K562 (cell line): Measurements from ENCODE around the gene KIF3B. TPM values are rescaled to one million over a fixed set of nuclear protein-coding genes. Genes with fewer than 3 reads are reported as not detected.

Source experiments
- EHMT2 ChIP-seq: fragments of 450-650 bp; IDR thresholded peaks from 2 replicates; pipeline ENCODE4 v1.6.1; 2018; ENCODE audit warnings: antibody characterized with exemption
- ERF ChIP-seq: fragments of 450-650 bp; formaldehyde crosslinking; IDR thresholded peaks from 2 replicates; pipeline ENCODE4 v1.4.0; 2020; ENCODE audit warnings: mild to moderate bottlenecking, mixed read lengths
- HDAC3 ChIP-seq: fragments of 450-650 bp; IDR thresholded peaks from 2 replicates; pipeline ENCODE4 v1.6.1; 2018; ENCODE audit warnings: borderline replicate concordance, mild to moderate bottlenecking, moderate library complexity; ENCODE audit not compliant: partially characterized antibody
- KDM2B ChIP-seq: fragments of 250-450 bp; sonication (Bioruptor Pico); IDR thresholded peaks from 2 replicates; pipeline ENCODE4 v1.8.0; 2021; ENCODE audit warnings: mild to moderate bottlenecking, moderate library complexity
- PCBP2 ChIP-seq: fragments of 200-400 bp; formaldehyde crosslinking; IDR thresholded peaks from 2 replicates; pipeline ENCODE4 v1.6.1; 2018; ENCODE audit warnings: low read length, low read depth, mild to moderate bottlenecking, moderate library complexity; ENCODE audit not compliant: poor library complexity, severe bottlenecking
- PHF8 ChIP-seq: fragments of 200-600 bp; sonication (generic); IDR thresholded peaks from 2 replicates; pipeline ENCODE4 v1.6.1; 2012; ENCODE audit warnings: mixed run types, mild to moderate bottlenecking, inconsistent platforms, low read length, moderate library complexity, borderline replicate concordance
- RB1 ChIP-seq: fragments of 450-650 bp; IDR thresholded peaks from 2 replicates; pipeline ENCODE4 v1.6.1; 2017; ENCODE audit warnings: low read depth, mild to moderate bottlenecking
- TAF1 ChIP-seq: IDR thresholded peaks from 2 replicates; pipeline ENCODE4 v1.6.1; 2011; ENCODE audit warnings: mild to moderate bottlenecking, low read length, moderate library complexity; ENCODE audit not compliant: insufficient read depth, control insufficient read depth, severe bottlenecking; ENCODE audit errors: extremely low read depth
- TOE1 ChIP-seq, 2 experiments: fragments of 450-650 bp in 1 of 2; sonication (generic) in 1 of 2; formaldehyde crosslinking in 1 of 2; IDR thresholded peaks; 2 replicates each; pipeline versions ENCODE4 v1.7.1 to v1.8.0; 2016 to 2022; ENCODE audit warnings: borderline replicate concordance in 2 of 2, mild to moderate bottlenecking in 2 of 2, antibody characterized with exemption in 1 of 2, inconsistent platforms in 1 of 2, low read depth in 1 of 2, missing genetic modification reagents in 1 of 2, moderate library complexity in 1 of 2
- ZC3H11A ChIP-seq: IDR thresholded peaks from 2 replicates; pipeline ENCODE4 v1.6.1; 2012; ENCODE audit warnings: low read depth, low read length, improper control_type of control experiment
- ZNF3 ChIP-seq: fragments of 250-450 bp; sonication (Bioruptor Pico); IDR thresholded peaks from 2 replicates; pipeline ENCODE4 v1.5.0; 2021; ENCODE audit warnings: mild to moderate bottlenecking, moderate library complexity
- ZSCAN32 ChIP-seq: fragments of 450-650 bp; formaldehyde crosslinking; IDR thresholded peaks from 2 replicates; pipeline ENCODE4 v1.4.0; 2020; ENCODE audit warnings: mild to moderate bottlenecking, moderate library complexity
- polyA plus RNA-seq, 8 experiments: library from polyadenylated mRNA; depleted of rRNA in 4 of 8; stranded (reverse) in 5 of 8; unstranded in 3 of 8; fragments of >200 nt; fragmentation: Nextera tagmentation in 2 of 8; fragmentation: Illumina TruSeq in 1 of 8; extraction: Ambion mirVana in 2 of 8; extraction: Trizol in 1 of 8; gene quantifications; 2 replicates each; pipeline versions ENCODE4 v1.2.1 to v1.2.3, GENCODE V29; 2011 to 2014; ENCODE audit warnings: inconsistent platforms in 1 of 8, missing spikeins in 1 of 8
- total RNA-seq, 7 experiments: library from RNA; depleted of rRNA in 6 of 7; stranded (reverse); fragments of >200 nt in 6 of 7; fragmentation: Illumina TruSeq in 2 of 7; extraction: Trizol in 2 of 7; gene quantifications; 2 replicates each; pipeline versions ENCODE4 v1.2.1 to v1.2.3, GENCODE V29; 2011 to 2021; ENCODE audit warnings: low replicate concordance in 1 of 7
- TF ChIP-seq, protein P1 (sequence below): fragments of 450-650 bp; conservative IDR thresholded peaks from 2 replicates; pipeline ENCODE4 v1.6.1; 2016; ENCODE audit warnings: missing genetic modification characterization, low read depth, mild to moderate bottlenecking, missing compliant biosample characterization, moderate library complexity
- TF ChIP-seq, protein P2 (sequence below), 2 experiments: fragments of 450-650 bp; formaldehyde crosslinking in 1 of 2; IDR thresholded peaks; 2 replicates each; pipeline versions ENCODE4 v1.4.0 to v1.6.1; 2014 to 2020; ENCODE audit warnings: mild to moderate bottlenecking in 2 of 2, borderline replicate concordance in 1 of 2, low read depth in 1 of 2
- TF ChIP-seq, protein P3 (sequence below): fragments of 200-800 bp; sonication (Bioruptor generic); IDR thresholded peaks from 2 replicates; pipeline ENCODE4 v1.6.1; 2017; ENCODE audit warnings: missing genetic modification characterization, missing compliant biosample characterization

KIF3B gene
- total and polyA plus RNA-seq, 9 of the 15 experiments (the other 6 are each of a cell fraction or from before 2014, with no cell fraction given) = 2.9 to 12.3 (median 8.6) TPM

DNA sequence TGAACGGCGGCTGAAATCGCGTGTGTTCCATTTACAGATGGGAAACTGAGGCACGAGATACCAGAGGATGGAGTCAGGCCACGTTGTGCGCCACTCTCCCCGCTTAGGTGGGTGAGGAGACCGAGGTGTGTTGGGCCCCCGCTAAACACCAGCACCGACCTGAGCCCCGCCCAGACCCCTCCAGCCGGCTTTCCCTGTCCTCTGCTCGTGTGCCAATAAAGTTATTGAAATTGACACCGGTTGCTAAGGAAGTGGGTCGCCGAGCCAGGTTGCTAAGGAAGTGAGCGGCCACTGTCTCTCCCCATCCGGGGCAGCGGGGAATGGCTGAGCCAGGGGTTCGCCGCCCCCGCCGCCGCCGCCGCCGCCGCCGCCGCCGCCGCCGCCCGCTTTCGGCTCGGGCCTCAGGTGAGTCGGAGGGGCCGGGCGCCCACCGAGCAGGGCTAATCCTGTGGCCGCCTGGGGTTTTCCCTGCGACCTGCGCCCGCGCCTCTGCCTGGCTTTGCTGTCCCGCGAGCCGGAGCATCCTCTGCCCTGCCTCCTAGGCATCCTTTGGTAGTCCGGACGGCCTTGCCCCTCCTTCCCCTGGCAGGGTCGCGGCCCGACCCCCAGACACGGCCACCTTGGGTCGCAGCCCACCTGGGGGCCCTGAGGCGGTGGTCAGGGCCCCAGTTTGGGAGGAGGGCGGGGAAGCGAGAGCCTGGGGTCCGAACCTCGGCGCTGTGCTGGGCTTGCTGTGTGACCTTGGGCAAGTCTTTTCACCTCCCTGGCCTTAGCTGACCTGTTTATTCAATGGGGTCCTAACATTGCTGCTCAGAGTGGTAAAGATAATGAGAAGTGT lies at the start of gene KIF3B (continued):
- TF ChIP-seq, protein P1, sequence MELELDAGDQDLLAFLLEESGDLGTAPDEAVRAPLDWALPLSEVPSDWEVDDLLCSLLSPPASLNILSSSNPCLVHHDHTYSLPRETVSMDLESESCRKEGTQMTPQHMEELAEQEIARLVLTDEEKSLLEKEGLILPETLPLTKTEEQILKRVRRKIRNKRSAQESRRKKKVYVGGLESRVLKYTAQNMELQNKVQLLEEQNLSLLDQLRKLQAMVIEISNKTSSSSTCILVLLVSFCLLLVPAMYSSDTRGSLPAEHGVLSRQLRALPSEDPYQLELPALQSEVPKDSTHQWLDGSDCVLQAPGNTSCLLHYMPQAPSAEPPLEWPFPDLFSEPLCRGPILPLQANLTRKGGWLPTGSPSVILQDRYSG (tag) = no peak
- TF ChIP-seq ZC3H11A (no peak), ZNF3 (no peak), PCBP2 (no peak), HDAC3 (no peak), RB1 (peak; percentile 67; the same call in 1 of the 2 replicates), ERF (no peak), TOE1 (IDR thresholded peaks at IDR 0.05; ENCODE audit: borderline replicate concordance) (no peak; the same call in 1 of the 2 replicates), TOE1 (CRISPR knock-in tag; IDR thresholded peaks at IDR 0.05; ENCODE audit: borderline replicate concordance, low read depth) (0 out of 2 replicates have a peak, but pooled peaks have one; percentile 49), KDM2B (CRISPR knock-in tag) (no peak), EHMT2 (no peak), PHF8 (peak; percentile 39; the same call in 1 of the 2 replicates), ZSCAN32 (CRISPR knock-in tag) (no peak), TAF1 (peak; percentile 35)
- TF ChIP-seq, protein P2, sequence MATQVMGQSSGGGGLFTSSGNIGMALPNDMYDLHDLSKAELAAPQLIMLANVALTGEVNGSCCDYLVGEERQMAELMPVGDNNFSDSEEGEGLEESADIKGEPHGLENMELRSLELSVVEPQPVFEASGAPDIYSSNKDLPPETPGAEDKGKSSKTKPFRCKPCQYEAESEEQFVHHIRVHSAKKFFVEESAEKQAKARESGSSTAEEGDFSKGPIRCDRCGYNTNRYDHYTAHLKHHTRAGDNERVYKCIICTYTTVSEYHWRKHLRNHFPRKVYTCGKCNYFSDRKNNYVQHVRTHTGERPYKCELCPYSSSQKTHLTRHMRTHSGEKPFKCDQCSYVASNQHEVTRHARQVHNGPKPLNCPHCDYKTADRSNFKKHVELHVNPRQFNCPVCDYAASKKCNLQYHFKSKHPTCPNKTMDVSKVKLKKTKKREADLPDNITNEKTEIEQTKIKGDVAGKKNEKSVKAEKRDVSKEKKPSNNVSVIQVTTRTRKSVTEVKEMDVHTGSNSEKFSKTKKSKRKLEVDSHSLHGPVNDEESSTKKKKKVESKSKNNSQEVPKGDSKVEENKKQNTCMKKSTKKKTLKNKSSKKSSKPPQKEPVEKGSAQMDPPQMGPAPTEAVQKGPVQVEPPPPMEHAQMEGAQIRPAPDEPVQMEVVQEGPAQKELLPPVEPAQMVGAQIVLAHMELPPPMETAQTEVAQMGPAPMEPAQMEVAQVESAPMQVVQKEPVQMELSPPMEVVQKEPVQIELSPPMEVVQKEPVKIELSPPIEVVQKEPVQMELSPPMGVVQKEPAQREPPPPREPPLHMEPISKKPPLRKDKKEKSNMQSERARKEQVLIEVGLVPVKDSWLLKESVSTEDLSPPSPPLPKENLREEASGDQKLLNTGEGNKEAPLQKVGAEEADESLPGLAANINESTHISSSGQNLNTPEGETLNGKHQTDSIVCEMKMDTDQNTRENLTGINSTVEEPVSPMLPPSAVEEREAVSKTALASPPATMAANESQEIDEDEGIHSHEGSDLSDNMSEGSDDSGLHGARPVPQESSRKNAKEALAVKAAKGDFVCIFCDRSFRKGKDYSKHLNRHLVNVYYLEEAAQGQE (IDR thresholded peaks at IDR 0.05; ENCODE audit: borderline replicate concordance) = no peak
- TF ChIP-seq, protein P2 (CRISPR knock-in tag; IDR thresholded peaks at IDR 0.05; ENCODE audit: low read depth) = 0 out of 2 replicates have a peak, but pooled peaks have one; percentile 41
- TF ChIP-seq, protein P3, sequence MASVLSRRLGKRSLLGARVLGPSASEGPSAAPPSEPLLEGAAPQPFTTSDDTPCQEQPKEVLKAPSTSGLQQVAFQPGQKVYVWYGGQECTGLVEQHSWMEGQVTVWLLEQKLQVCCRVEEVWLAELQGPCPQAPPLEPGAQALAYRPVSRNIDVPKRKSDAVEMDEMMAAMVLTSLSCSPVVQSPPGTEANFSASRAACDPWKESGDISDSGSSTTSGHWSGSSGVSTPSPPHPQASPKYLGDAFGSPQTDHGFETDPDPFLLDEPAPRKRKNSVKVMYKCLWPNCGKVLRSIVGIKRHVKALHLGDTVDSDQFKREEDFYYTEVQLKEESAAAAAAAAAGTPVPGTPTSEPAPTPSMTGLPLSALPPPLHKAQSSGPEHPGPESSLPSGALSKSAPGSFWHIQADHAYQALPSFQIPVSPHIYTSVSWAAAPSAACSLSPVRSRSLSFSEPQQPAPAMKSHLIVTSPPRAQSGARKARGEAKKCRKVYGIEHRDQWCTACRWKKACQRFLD (CRISPR knock-in tag) = peak; percentile 34; the same call in 1 of the 2 replicates
